HEK293 (cell line): ENCODE data around the gene TAF11L2.
"Not testable (repeated sequence)": the region's sequence is repeated elsewhere in the genome, so short reads cannot be mapped to it uniquely, and the experiment has no call there.

Experiments used
- CTCF ChIA-PET: fragments of 350-600 bp; formaldehyde crosslinking; extraction: SDS; loops from one replicate; lab custom pipeline; 2021; ENCODE audit warnings: antibody characterized with exemption; lab: Yijun Ruan, JAX
- POLR2A ChIA-PET: fragments of 300-600 bp; formaldehyde crosslinking; extraction: SDS; loops from one replicate; lab custom pipeline; 2020; ENCODE audit warnings: antibody characterized with exemption, inconsistent platforms; lab: Yijun Ruan, JAX
- H3K27ac ChIP-seq: fragments of 200-500 bp; sonication (Bioruptor generic); 2 replicates; pipeline ENCODE4 v1.5.1; 2014; ENCODE audit warnings: low read depth, low read length, control low read depth, inconsistent platforms; ENCODE audit errors: extremely low read depth
- H3K36me3 ChIP-seq, 2 experiments: fragments of 200-500 bp in 1 of 2; sonication (Bioruptor generic) in 1 of 2; 1 replicate in 1 of 2; 2 replicates in 1 of 2; pipeline ENCODE4 v1.5.1; 2014 to 2017; ENCODE audit warnings: inconsistent platforms in 2 of 2, low read length in 2 of 2; ENCODE audit not compliant: control insufficient read depth in 2 of 2, insufficient read depth in 1 of 2
- H3K4me1 ChIP-seq: fragments of 200-500 bp; sonication (Bioruptor generic); 2 replicates; pipeline ENCODE4 v1.5.1; 2014; ENCODE audit warnings: mild to moderate bottlenecking, low read length, inconsistent platforms; ENCODE audit not compliant: control insufficient read depth, insufficient read depth
- H3K4me3 ChIP-seq: 2 replicates; pipeline ENCODE4 v1.5.1; 2011; ENCODE audit warnings: low read depth, mild to moderate bottlenecking, control low read depth, low read length, moderate library complexity
- H3K9me3 ChIP-seq: fragments of 200-500 bp; sonication (Bioruptor generic); 2 replicates; pipeline ENCODE4 v1.5.1; 2014; ENCODE audit warnings: low read depth, low read length, inconsistent platforms; ENCODE audit not compliant: control insufficient read depth, insufficient read depth
- TF ChIP-seq, protein P1 (sequence below): fragments of 450-650 bp; formaldehyde crosslinking; IDR thresholded peaks from 2 replicates; pipeline ENCODE4 v1.5.1; 2016; ENCODE audit warnings: missing biosample characterization, missing genetic modification characterization

Gene TAF11L2

DNA sequence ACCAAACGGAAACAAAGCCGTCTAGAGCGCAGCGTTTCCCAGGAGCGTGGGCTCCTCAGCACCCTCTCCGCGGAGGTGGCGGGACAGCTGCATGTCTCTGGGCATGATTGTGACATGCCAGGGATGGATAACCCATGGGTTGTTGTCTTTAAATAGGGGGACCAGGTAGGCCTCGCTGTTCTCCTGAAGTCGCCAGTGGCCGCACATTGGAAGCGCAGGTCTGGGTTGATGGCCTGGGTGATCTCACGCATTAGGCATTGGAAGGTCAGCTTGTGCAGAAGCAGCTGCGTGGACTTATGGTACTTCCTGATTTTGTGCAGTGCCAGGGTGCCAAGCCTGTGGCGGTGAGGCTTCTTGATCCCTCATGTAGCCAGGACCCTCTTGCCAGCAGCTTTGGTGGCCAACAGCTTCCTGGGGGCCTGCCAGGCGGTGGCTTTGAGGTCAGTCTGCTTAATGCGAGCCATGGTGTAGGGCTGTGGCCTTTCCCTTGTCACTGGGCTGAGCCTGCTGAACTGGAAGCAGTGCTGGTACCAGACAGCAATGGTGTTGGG, 13.8 kb downstream of the TAF11L2 start (continued):
- TF ChIP-seq, protein P1, sequence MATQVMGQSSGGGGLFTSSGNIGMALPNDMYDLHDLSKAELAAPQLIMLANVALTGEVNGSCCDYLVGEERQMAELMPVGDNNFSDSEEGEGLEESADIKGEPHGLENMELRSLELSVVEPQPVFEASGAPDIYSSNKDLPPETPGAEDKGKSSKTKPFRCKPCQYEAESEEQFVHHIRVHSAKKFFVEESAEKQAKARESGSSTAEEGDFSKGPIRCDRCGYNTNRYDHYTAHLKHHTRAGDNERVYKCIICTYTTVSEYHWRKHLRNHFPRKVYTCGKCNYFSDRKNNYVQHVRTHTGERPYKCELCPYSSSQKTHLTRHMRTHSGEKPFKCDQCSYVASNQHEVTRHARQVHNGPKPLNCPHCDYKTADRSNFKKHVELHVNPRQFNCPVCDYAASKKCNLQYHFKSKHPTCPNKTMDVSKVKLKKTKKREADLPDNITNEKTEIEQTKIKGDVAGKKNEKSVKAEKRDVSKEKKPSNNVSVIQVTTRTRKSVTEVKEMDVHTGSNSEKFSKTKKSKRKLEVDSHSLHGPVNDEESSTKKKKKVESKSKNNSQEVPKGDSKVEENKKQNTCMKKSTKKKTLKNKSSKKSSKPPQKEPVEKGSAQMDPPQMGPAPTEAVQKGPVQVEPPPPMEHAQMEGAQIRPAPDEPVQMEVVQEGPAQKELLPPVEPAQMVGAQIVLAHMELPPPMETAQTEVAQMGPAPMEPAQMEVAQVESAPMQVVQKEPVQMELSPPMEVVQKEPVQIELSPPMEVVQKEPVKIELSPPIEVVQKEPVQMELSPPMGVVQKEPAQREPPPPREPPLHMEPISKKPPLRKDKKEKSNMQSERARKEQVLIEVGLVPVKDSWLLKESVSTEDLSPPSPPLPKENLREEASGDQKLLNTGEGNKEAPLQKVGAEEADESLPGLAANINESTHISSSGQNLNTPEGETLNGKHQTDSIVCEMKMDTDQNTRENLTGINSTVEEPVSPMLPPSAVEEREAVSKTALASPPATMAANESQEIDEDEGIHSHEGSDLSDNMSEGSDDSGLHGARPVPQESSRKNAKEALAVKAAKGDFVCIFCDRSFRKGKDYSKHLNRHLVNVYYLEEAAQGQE (tag by site-specific recombination) = no peak

DNA sequence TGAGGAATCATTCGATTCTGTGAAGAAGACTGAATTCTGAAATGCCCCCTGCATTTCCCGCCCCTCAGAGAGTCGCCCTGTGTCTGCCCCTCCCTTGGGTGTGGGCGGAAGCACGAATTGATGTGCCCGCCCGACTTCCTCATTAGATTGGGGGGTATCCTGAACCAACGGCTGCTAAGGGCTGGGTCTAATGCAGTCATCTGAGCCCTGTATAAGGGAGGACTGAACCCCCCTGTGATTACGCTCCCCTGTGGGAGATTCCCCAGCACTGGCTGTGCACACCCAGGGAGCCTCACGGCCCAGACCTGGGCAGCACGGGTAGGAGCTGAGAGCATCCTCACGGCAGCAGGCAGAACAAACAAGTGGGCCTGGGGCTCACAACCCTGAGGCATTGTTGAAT, 19.5 kb downstream of the TAF11L2 start:
- CTCF ChIA-PET, H3K9me3 ChIP-seq, H3K4me3 ChIP-seq, H3K4me1 ChIP-seq, H3K36me3 ChIP-seq, H3K27ac ChIP-seq, POLR2A ChIA-PET: not testable (repeated sequence)

DNA sequence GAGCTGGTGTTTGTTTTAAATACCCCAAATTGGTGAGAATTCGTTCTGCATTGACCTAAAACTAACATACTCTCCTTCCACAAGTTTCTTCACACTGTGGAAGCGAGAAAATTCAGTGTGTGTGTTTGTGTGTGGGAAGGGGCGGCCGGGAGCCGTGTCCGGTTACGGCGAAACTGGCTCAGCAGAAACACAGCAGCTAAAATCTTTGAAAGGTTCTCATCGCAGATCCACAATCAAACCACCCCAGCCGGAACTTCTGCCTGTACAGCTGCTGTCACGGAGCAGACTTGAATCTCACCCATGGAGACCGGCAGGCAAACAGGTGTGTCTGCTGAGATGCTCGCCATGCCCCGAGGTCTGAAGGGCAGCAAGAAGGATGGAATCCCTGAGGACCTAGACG, 20.0 kb downstream of the TAF11L2 start, which contains the start of gene TAF11L3:
TAF11L3 (plus strand) TSS at position 301 of the 400 bp plus-strand sequence.
- H3K4me3 ChIP-seq, H3K9me3 ChIP-seq, CTCF ChIA-PET, H3K27ac ChIP-seq, POLR2A ChIA-PET, H3K36me3 ChIP-seq, H3K4me1 ChIP-seq: not testable (repeated sequence)

DNA sequence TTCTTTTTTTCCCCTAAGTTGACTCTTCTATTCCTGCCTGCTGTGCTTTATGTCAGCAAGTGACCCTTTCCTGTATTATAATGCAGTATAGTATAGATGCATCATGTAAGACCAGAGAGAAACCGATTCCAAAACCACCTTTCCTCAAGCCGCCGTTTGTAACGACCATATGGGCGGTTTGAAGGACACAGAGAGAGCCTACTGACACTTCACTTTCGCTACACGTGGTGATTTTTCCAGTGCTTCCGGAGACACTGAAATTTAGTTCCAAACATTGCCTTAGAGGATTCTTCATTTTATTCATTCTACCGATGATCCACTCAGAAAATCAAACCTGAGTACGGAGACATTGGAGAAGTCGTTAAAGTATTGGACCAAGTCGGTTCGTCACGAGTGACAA, 21.5 kb downstream of the TAF11L2 start:
- H3K36me3 ChIP-seq, H3K4me3 ChIP-seq, H3K9me3 ChIP-seq, H3K27ac ChIP-seq, CTCF ChIA-PET, H3K4me1 ChIP-seq, POLR2A ChIA-PET: not testable (repeated sequence)

DNA sequence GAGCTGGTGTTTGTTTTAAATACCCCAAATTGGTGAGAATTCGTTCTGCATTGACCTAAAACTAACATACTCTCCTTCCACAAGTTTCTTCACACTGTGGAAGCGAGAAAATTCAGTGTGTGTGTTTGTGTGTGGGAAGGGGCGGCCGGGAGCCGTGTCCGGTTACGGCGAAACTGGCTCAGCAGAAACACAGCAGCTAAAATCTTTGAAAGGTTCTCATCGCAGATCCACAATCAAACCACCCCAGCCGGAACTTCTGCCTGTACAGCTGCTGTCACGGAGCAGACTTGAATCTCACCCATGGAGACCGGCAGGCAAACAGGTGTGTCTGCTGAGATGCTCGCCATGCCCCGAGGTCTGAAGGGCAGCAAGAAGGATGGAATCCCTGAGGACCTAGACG, 23.5 kb downstream of the TAF11L2 start, which contains the start of gene TAF11L4:
TAF11L4 (plus strand) TSS at position 301 of the 400 bp plus-strand sequence.
- CTCF ChIA-PET, POLR2A ChIA-PET, H3K27ac ChIP-seq, H3K36me3 ChIP-seq, H3K4me1 ChIP-seq, H3K9me3 ChIP-seq, H3K4me3 ChIP-seq: not testable (repeated sequence)

DNA sequence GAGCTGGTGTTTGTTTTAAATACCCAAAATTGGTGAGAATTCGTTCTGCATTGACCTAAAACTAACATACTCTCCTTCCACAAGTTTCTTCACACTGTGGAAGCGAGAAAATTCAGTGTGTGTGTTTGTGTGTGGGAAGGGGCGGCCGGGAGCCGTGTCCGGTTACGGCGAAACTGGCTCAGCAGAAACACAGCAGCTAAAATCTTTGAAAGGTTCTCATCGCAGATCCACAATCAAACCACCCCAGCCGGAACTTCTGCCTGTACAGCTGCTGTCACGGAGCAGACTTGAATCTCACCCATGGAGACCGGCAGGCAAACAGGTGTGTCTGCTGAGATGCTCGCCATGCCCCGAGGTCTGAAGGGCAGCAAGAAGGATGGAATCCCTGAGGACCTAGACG, 26.9 kb downstream of the TAF11L2 start, which contains the start of gene TAF11L5:
TAF11L5 (plus strand) TSS at position 301 of the 400 bp plus-strand sequence.
- CTCF ChIA-PET, H3K4me3 ChIP-seq, H3K9me3 ChIP-seq, H3K36me3 ChIP-seq, H3K4me1 ChIP-seq, H3K27ac ChIP-seq, POLR2A ChIA-PET: not testable (repeated sequence)

DNA sequence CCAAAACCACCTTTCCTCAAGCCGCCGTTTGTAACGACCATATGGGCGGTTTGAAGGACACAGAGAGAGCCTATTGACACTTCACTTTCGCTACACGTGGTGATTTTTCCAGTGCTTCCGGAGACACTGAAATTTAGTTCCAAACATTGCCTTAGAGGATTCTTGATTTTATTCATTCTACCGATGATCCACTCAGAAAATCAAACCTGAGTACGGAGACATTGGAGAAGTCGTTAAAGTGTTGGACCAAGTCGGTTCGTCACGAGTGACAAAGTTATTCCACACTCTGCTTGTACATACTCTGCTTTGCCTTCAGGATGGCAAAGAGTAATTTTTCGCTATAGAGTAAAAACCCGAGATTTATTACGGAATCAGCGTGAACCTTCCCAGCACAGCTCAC, 28.5 kb downstream of the TAF11L2 start:
- H3K4me1 ChIP-seq, CTCF ChIA-PET, H3K27ac ChIP-seq, H3K4me3 ChIP-seq, H3K9me3 ChIP-seq, POLR2A ChIA-PET, H3K36me3 ChIP-seq: not testable (repeated sequence)

DNA sequence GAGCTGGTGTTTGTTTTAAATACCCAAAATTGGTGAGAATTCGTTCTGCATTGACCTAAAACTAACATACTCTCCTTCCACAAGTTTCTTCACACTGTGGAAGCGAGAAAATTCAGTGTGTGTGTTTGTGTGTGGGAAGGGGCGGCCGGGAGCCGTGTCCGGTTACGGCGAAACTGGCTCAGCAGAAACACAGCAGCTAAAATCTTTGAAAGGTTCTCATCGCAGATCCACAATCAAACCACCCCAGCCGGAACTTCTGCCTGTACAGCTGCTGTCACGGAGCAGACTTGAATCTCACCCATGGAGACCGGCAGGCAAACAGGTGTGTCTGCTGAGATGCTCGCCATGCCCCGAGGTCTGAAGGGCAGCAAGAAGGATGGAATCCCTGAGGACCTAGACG, 30.3 kb downstream of the TAF11L2 start, which contains the start of gene TAF11L6:
TAF11L6 (plus strand) TSS at position 301 of the 400 bp plus-strand sequence.
- POLR2A ChIA-PET, H3K4me3 ChIP-seq, H3K9me3 ChIP-seq, H3K27ac ChIP-seq, H3K36me3 ChIP-seq, CTCF ChIA-PET, H3K4me1 ChIP-seq: not testable (repeated sequence)
